OCI-LY3 (cell line): ENCODE measurements around the gene RARA.

ENCODE experiments used
- EZH2phosphoT487 ChIP-seq: fragments of 200-600 bp; shearing (Covaris generic); IDR thresholded peaks from 2 replicates; pipeline ENCODE4 v1.6.1; 2018; ENCODE audit warnings: antibody characterized with exemption, mixed run types, low read depth
- TF ChIP-seq, protein P1 (sequence below): fragments of 200-600, 300-600 bp; sonication (generic); IDR thresholded peaks from 2 replicates; pipeline ENCODE4 v1.5.1; 2014; ENCODE audit warnings: antibody characterized with exemption, low read length, low read depth

DNA sequence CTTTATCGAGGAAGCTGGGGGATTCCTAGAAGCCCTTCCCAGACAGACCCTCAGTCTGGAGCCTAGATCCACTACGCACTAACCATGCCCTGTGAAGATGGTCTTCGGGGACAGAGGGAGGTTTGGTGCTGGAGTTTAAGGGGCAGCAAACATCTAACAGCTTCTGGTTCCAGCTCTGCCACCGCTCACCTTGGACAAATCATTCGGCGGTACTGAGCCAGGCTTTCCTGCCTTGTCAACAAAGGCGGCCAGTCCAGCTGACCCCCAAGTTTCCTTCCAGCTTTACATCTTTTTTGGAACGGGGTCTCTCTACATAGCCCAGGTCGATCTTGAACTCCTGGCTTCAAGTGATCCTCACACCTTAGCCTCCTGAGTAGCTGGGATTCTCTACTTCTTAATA lies 55.9 kb downstream of the RARA start:
- TF ChIP-seq, protein P1, sequence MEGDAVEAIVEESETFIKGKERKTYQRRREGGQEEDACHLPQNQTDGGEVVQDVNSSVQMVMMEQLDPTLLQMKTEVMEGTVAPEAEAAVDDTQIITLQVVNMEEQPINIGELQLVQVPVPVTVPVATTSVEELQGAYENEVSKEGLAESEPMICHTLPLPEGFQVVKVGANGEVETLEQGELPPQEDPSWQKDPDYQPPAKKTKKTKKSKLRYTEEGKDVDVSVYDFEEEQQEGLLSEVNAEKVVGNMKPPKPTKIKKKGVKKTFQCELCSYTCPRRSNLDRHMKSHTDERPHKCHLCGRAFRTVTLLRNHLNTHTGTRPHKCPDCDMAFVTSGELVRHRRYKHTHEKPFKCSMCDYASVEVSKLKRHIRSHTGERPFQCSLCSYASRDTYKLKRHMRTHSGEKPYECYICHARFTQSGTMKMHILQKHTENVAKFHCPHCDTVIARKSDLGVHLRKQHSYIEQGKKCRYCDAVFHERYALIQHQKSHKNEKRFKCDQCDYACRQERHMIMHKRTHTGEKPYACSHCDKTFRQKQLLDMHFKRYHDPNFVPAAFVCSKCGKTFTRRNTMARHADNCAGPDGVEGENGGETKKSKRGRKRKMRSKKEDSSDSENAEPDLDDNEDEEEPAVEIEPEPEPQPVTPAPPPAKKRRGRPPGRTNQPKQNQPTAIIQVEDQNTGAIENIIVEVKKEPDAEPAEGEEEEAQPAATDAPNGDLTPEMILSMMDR, result no peak
- TF ChIP-seq EZH2phosphoT487, result no peak
